Neuronal stem cell (in vitro differentiated cells): ENCODE measurements around the gene MAP2K7. TPM values are rescaled to one million over a fixed set of nuclear protein-coding genes. Genes with fewer than 3 reads are reported as not detected.

Source experiments
- DNase-seq: peaks from one replicate; pipeline ENCODE4 v3.0.0-alpha.2; 2013; ENCODE audit warnings: low spot score
- H2AFZ ChIP-seq: one replicate; pipeline ENCODE4 v1.6.1; 2013; ENCODE audit warnings: mild to moderate bottlenecking, low read length, inconsistent platforms
- H2AK5ac ChIP-seq: 2 replicates; pipeline ENCODE4 v1.6.1; 2013; ENCODE audit warnings: low read depth, mild to moderate bottlenecking, inconsistent platforms, low read length, moderate library complexity, mixed read lengths
- H2BK120ac ChIP-seq: 2 replicates; pipeline ENCODE4 v1.6.1; 2013; ENCODE audit warnings: low read depth, mild to moderate bottlenecking, inconsistent platforms, low read length, moderate library complexity, mixed read lengths
- H2BK12ac ChIP-seq: one replicate; pipeline ENCODE4 v1.6.1; 2013; ENCODE audit warnings: low read length, inconsistent platforms
- H2BK15ac ChIP-seq: 2 replicates; pipeline ENCODE4 v1.6.1; 2013; ENCODE audit warnings: mild to moderate bottlenecking, low read length, inconsistent platforms, mixed read lengths
- H2BK5ac ChIP-seq: one replicate; pipeline ENCODE4 v1.6.1; 2013; ENCODE audit warnings: inconsistent platforms, mild to moderate bottlenecking, low read length, moderate library complexity
- H3K14ac ChIP-seq: one replicate; pipeline ENCODE4 v1.6.1; 2013; ENCODE audit warnings: low read length, inconsistent platforms
- H3K18ac ChIP-seq: 2 replicates; pipeline ENCODE4 v1.6.1; 2013; ENCODE audit warnings: low read length, inconsistent platforms
- H3K23ac ChIP-seq: 2 replicates; pipeline ENCODE4 v1.6.1; 2013; ENCODE audit warnings: low read depth, mild to moderate bottlenecking, mixed read lengths, low read length, inconsistent platforms; ENCODE audit not compliant: poor library complexity
- H3K27ac ChIP-seq: replicated peaks from 3 replicates; pipeline ENCODE4 v1.5.1; 2013; ENCODE audit warnings: low read length, inconsistent platforms
- H3K27me3 ChIP-seq, 3 experiments: 2 replicates each; pipeline ENCODE4 v1.6.1; 2013; ENCODE audit warnings: low read length in 3 of 3, mild to moderate bottlenecking in 2 of 3, inconsistent platforms in 1 of 3, low read depth in 1 of 3, mixed read lengths in 1 of 3, moderate library complexity in 1 of 3; ENCODE audit not compliant: control insufficient read depth in 3 of 3, insufficient read depth in 3 of 3
- H3K36me3 ChIP-seq, 2 donors: replicated peaks in 1 of 2; 2 replicates each; pipeline ENCODE4 v1.6.1; 2013; ENCODE audit warnings: low read length in 2 of 2; ENCODE audit not compliant: control insufficient read depth in 2 of 2, insufficient read depth in 2 of 2
- H3K4ac ChIP-seq: 2 replicates; pipeline ENCODE4 v1.6.1; 2013; ENCODE audit warnings: inconsistent platforms, mild to moderate bottlenecking, low read length, moderate library complexity
- H3K4me1 ChIP-seq, 2 donors: 1 replicate in 1 of 2; 2 replicates in 1 of 2; pipeline ENCODE4 v1.6.1; 2013; ENCODE audit warnings: low read length in 2 of 2, low read depth in 1 of 2; ENCODE audit not compliant: control insufficient read depth in 2 of 2, insufficient read depth in 1 of 2
- H3K4me2 ChIP-seq: one replicate; pipeline ENCODE4 v1.6.1; 2013; ENCODE audit warnings: mild to moderate bottlenecking, low read length, inconsistent platforms; ENCODE audit not compliant: insufficient read depth, poor library complexity, severe bottlenecking
- H3K4me3 ChIP-seq, 2 donors: 2 replicates each; pipeline ENCODE4 v1.5.1; 2013; ENCODE audit warnings: low read length in 2 of 2, mild to moderate bottlenecking in 2 of 2, inconsistent platforms in 1 of 2, moderate library complexity in 1 of 2
- H3K79me1 ChIP-seq: one replicate; pipeline ENCODE4 v1.6.1; 2013; ENCODE audit warnings: low read depth, mild to moderate bottlenecking, inconsistent platforms, low read length, moderate library complexity
- H3K9ac ChIP-seq: one replicate; pipeline ENCODE4 v1.6.1; 2013; ENCODE audit warnings: mild to moderate bottlenecking, low read depth, low read length, inconsistent platforms; ENCODE audit not compliant: poor library complexity
- H3K9me3 ChIP-seq, 2 donors: replicated peaks in 1 of 2; 2 replicates each; pipeline versions ENCODE3 to v1.6.1; 2013; ENCODE audit warnings: low read length in 2 of 2, mild to moderate bottlenecking in 2 of 2, inconsistent platforms in 1 of 2, low read depth in 1 of 2, mixed read lengths in 1 of 2, moderate library complexity in 1 of 2; ENCODE audit not compliant: control insufficient read depth in 2 of 2, insufficient read depth in 1 of 2
- H4K8ac ChIP-seq: one replicate; pipeline ENCODE4 v1.6.1; 2013; ENCODE audit warnings: low read depth, mild to moderate bottlenecking, inconsistent platforms, low read length, moderate library complexity
- H4K91ac ChIP-seq: one replicate; pipeline ENCODE4 v1.6.1; 2013; ENCODE audit warnings: low read length, low read depth, mild to moderate bottlenecking, inconsistent platforms; ENCODE audit not compliant: poor library complexity
- WGBS, 2 donors: extraction: QIAGEN DNeasy Blood & Tissue Kit; methylation state at CpG; one replicate each; pipeline ENCODE4 v1.1.7; 2013; ENCODE audit warnings: missing lambda C conversion rate in 2 of 2, mixed read lengths in 1 of 2; ENCODE audit not compliant: insufficient read length in 2 of 2, insufficient replicate concordance in 1 of 2; ENCODE audit errors: extremely low coverage in 2 of 2; 5-methylcytosine and 5-hydroxymethylcytosine counted together
- polyA plus RNA-seq, 2 experiments: library from polyadenylated mRNA; stranded (reverse); fragments of 200-250 nt; gene quantifications; one replicate each; pipeline ENCODE4 v1.2.3, GENCODE V29; 2013

Gene MAP2K7
- polyA plus RNA-seq (2013, experiment 1 of 2), result 32.5 TPM
- polyA plus RNA-seq (2013, experiment 2 of 2), result 32.3 TPM

DNA sequence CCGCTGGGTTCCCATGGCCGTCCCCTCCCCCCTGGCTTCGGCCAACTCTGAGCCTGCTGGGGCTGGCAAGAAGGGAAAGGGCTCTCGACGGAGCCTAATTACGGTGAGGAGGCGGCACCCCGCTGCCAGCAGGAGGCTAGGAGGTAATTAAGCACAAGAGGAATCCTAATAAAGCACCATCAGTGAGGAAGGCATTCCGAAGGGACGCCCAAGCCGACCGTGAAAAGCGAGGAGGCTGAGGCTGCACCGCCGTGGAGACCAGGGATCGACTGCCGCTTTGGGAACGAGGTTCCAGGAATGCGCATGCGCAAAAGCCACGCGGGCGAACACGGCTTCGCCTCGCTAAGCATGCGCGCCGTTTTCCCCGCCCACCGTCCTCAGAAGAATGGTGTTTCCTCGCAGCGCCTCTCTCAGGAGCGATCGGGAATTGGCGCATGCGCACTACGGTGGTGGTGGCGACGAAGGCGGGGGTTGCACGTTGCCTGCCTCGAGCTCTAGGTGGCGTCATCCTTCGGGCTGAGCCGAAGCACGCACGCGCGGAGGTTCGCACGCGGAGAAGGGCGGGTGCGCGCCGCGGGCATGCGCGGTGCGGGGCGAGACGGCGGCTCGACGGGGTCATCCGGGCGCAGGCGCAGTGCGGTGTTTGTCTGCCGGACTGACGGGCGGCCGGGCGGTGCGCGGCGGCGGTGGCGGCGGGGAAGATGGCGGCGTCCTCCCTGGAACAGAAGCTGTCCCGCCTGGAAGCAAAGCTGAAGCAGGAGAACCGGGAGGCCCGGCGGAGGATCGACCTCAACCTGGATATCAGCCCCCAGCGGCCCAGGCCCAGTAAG lies at the start of gene MAP2K7:
TSS of gene MAP2K7 (plus strand) at position 634 of the 830 bp plus-strand sequence. CDS start at position 702, 68 bp downstream.
- Histone ChIP-seq H3K4me3 (peak within 1 kb of the TSS; percentile 87 to 97), H2BK5ac (peak within 1 kb of the TSS; percentile 93), H3K18ac (peak within 1 kb of the TSS; percentile 100), H3K36me3 (peaks cover 5 to 17% of the 10 kb centered on the region in 2 donors), H4K8ac (no peak within 1 kb of the TSS), H3K4ac (no peak within 1 kb of the TSS), H3K79me1 (peaks cover 21% of the 10 kb centered on the region), H3K23ac (peak within 1 kb of the TSS; percentile 96), H2BK12ac (no peak within 1 kb of the TSS), H2AK5ac (peak within 1 kb of the TSS; percentile 95), H2BK120ac (peak within 1 kb of the TSS; percentile 83), H3K27ac (peak within 1 kb of the TSS; percentile 92), H3K27me3 (peaks cover 0 to 4% (median 0%) of the 10 kb centered on the region in 3 experiments), H4K91ac (no peak within 1 kb of the TSS), H3K4me2 (peak within 1 kb of the TSS; percentile 98), H3K9me3 (no peaks in the 10 kb centered on the region), H2BK15ac (peak within 1 kb of the TSS; percentile 81), H3K4me1 (peaks cover 13% of the 10 kb centered on the region in 2 donors), H3K9ac (peak within 1 kb of the TSS; percentile 94), H3K14ac (peak within 1 kb of the TSS; percentile 94), H2AFZ (peak within 1 kb of the TSS; percentile 87)
- no CpG with 5 or more reads among the region's 89 CpGs for WGBS, 2 donors
- DNase-seq, result peak; percentile 100

DNA sequence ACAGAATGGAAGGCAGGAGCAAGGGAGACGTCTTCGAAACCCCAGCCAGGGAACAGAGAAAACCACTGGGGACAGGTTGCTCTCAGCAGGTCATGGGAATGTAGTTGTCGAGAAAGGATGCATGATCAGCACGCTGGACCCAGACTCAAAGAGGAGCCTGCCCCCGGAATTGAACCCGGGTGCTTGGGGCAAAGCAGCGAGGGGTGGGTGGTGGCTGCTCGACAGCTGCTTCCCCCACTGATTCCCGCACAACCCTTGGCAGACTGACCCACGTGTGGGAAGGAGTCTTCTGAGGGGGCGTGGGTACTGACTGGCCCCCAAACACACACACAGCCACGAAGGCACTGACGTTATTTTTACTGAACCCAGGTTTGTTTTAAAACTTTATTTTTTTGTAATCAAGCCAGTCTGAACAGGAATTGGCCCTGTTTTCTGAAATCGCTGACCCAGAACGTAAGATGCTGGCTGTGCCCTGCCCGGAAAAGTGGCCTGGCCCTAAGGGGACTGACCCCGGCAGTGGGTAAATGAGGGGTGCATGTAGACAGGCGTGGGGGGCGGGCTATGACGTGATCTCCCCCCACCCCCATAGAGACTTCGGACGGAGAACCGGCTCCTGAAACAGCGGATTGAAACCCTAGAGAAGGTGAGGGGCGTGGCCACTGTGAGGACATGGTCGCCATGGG lies 48.1 kb upstream of the MAP2K7 start:
- no peaks in the 10 kb centered on the region for H3K79me1 ChIP-seq
- no peak overlapping the region for H3K4me2 ChIP-seq
- no peak overlapping the region for H3K4ac ChIP-seq
- H2BK12ac ChIP-seq, result no peak overlapping the region
- peaks cover 0 to 21% (median 0%) of the 10 kb centered on the region in 3 experiments for H3K27me3 ChIP-seq
- H3K27ac ChIP-seq, result no peak overlapping the region
- H4K8ac ChIP-seq, result no peak overlapping the region
- H3K4me1 ChIP-seq, result peaks cover 10 to 11% of the 10 kb centered on the region in 2 donors
- H4K91ac ChIP-seq, result no peak overlapping the region
- H2BK15ac ChIP-seq, result no peak overlapping the region
- no peak overlapping the region for H3K18ac ChIP-seq
- H3K9me3 ChIP-seq, result no peaks in the 10 kb centered on the region
- H3K36me3 ChIP-seq, result no peaks in the 10 kb centered on the region
- H2BK5ac ChIP-seq, result no peak overlapping the region
- H2AFZ ChIP-seq, result no peak overlapping the region
- H2AK5ac ChIP-seq, result peak overlapping the region; percentile 46
- H3K14ac ChIP-seq, result no peak overlapping the region
- H2BK120ac ChIP-seq, result no peak overlapping the region
- DNase-seq, result no peak
- no peak overlapping the region for H3K9ac ChIP-seq
- WGBS, 2 donors, result no CpG with 5 or more reads among the region's 26 CpGs
- H3K23ac ChIP-seq, result no peak overlapping the region
- no peak overlapping the region for H3K4me3 ChIP-seq

DNA sequence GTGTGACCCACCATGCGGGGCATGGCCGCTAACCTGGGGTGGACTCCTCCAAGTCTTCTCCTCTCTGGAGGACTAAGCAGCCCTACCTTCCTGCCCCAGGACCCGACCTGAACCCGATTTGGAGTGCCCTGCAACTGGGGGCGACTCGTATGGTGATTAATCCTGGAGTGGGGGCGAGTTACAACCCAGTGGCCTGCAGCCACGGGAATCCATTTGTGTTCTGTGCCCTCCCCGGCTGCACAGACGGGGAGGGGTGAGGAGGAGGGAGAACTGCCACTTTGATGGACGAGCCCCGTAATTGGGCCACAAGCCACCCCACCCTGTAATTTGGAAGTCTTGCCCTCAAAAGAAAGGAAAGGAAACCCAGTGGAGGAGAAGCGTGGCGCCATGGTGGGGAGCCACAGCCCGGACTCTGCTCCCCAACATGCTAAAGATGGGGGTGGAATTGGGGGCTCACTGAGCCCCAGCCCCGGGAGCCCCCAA lies 47.5 kb upstream of the MAP2K7 start:
- no peak overlapping the region for H2BK120ac ChIP-seq
- no peaks in the 10 kb centered on the region for H3K36me3 ChIP-seq
- WGBS, 2 donors, result no CpG with 5 or more reads among the region's 16 CpGs
- no peak overlapping the region for H3K14ac ChIP-seq
- no peak overlapping the region for H3K4me2 ChIP-seq
- no peak overlapping the region for H3K23ac ChIP-seq
- no peaks in the 10 kb centered on the region for H3K9me3 ChIP-seq
- peak overlapping the region; percentile 37 for H2AK5ac ChIP-seq
- H2BK12ac ChIP-seq, result no peak overlapping the region
- no peak overlapping the region for H2BK5ac ChIP-seq
- H3K79me1 ChIP-seq, result no peaks in the 10 kb centered on the region
- no peak overlapping the region for H2BK15ac ChIP-seq
- no peak overlapping the region for H3K4me3 ChIP-seq
- H3K4ac ChIP-seq, result no peak overlapping the region
- H3K4me1 ChIP-seq, result peaks cover 10 to 11% of the 10 kb centered on the region in 2 donors
- no peak overlapping the region for H3K9ac ChIP-seq
- H3K27ac ChIP-seq, result no peak overlapping the region
- no peak overlapping the region for H3K18ac ChIP-seq
- H3K27me3 ChIP-seq, result peaks cover 0 to 27% (median under 1%) of the 10 kb centered on the region in 3 experiments
- no peak for DNase-seq
- no peak overlapping the region for H2AFZ ChIP-seq
- H4K8ac ChIP-seq, result no peak overlapping the region
- H4K91ac ChIP-seq, result no peak overlapping the region
